Fibroblast of mammary gland (primary cell): ENCODE measurements around the gene TMEM131.
A peak's percentile ranks its signal among the peaks of the same experiment; 100 is the strongest.

ENCODE experiments used
- DNase-seq: peaks from one replicate; pipeline ENCODE4 v3.0.0-alpha.2; 2010; ENCODE audit warnings: low read depth
- H3K4me3 ChIP-seq: 2 replicates; pipeline ENCODE4 v1.5.1; 2011; ENCODE audit warnings: low read depth, mild to moderate bottlenecking, low read length, moderate library complexity; ENCODE audit not compliant: control insufficient read depth
- TF ChIP-seq, protein P1 (sequence below): conservative IDR thresholded peaks from 2 replicates; pipeline ENCODE4 v1.5.1; 2011; ENCODE audit warnings: low read depth, low read length, inconsistent platforms; ENCODE audit not compliant: control insufficient read depth, insufficient read depth

Gene TMEM131

DNA sequence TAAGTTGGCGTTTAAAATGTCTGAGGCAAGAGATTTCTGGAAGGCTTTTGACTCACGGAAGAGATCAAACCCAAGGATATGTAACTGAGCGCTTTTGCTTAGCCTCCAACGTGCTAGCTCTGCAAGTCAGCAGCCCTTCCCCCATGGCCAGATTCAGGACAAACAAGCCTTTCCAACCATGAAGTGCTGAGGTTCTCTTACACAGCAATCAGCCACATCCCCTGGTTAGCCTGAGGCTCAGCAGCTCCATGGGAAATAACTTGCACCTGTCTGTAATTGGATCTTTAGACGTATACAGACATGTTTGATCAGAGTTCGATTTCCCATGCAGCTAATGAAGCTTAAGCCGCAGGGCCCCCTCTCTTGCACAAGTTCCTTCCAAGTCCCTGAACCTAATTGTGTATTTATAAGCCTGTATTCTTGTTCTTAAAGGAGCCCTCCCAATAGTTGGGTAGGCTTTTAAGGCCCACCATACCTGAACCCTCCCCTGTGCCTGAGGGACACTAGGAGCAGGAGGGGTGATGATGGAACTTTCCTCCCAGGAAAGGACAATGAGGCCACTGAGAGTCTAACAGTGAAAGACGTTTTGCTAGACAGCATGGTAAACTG, 2.1 kb upstream of the TMEM131 start:
- H3K4me3 ChIP-seq = no peak overlapping the region
- TF ChIP-seq, protein P1, sequence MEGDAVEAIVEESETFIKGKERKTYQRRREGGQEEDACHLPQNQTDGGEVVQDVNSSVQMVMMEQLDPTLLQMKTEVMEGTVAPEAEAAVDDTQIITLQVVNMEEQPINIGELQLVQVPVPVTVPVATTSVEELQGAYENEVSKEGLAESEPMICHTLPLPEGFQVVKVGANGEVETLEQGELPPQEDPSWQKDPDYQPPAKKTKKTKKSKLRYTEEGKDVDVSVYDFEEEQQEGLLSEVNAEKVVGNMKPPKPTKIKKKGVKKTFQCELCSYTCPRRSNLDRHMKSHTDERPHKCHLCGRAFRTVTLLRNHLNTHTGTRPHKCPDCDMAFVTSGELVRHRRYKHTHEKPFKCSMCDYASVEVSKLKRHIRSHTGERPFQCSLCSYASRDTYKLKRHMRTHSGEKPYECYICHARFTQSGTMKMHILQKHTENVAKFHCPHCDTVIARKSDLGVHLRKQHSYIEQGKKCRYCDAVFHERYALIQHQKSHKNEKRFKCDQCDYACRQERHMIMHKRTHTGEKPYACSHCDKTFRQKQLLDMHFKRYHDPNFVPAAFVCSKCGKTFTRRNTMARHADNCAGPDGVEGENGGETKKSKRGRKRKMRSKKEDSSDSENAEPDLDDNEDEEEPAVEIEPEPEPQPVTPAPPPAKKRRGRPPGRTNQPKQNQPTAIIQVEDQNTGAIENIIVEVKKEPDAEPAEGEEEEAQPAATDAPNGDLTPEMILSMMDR = no peak
- no peak for DNase-seq

DNA sequence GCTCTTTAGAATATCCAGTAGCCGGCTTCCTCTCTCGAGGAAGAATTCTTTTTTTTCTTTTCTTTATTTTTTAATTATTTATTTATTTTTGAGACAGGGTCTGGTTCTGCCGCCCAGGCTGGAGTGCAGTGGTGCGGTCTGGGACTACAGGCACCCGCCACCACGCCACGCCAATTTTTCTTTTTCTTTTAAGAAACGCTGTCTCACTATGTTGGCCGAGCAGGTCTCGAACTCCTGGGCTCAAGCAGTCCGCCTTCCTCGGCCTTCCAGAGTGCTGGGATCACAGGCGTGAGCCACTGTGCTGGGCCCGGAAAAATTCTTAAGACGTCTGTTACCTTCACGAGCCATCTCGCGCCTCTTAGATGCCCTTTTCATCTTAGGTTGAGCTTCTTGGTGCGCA, 931 bp upstream of the TMEM131 start:
- TF ChIP-seq, protein P1 = no peak
- no peak for DNase-seq
- H3K4me3 ChIP-seq = peak overlapping the region; percentile 88

DNA sequence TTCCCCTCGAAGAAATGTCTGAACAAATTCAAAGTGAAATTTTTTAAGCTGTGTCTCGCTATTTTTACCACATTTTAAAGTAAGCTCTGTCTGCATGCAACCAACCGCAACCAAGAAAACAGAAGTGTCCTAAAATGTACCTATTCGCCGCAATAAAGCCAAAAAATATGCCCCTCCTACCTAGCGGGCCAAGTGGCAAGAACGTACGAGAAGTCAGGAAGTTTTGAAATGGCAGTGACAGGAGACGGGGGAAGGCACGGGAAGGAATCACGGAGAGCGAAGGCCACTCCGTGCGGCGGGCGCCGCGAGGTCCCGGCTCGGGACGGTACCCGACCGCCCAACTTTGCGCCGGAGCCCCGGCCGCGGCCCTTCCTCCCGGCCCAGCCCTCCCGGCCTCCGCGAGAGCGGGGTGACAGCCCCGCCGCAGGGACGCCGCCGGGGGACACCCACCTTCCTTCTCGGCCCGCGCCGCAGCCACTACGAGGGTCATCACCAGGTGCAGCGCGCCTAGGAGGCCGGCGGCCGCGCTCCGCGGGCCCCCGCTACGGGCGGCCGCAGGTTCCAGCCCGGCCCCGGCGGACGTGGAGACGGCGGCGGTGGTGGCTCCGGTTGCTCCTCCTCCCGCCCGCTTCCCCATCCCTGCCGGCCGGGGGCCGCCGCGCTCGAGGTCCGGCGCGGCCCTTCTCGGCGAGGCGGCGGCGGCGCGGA, 568 bp downstream of the TMEM131 start:
- TF ChIP-seq, protein P1 = no peak
- DNase-seq = peak; percentile 33
- peak overlapping the region; percentile 88 for H3K4me3 ChIP-seq

DNA sequence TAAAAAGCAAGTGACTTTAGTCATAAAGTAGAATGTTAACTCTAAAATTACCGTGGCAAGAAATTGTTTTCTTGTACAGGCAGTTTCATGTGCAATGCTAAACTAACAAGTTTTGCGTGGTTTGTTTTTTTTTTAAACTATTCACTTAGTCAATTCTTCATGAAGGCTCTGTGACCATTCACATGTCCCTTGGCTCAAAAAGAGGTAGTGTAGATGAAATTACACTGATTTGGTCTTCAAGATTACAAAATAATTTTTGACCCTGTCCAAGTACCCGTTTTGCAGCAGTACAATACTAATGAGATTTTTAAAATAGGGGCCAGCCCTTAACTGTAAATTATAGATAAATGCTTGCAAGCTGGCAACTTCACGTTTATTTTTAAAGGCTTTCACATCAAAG, 1.3 kb downstream of the TMEM131 start:
- peak overlapping the region; percentile 88 for H3K4me3 ChIP-seq
- TF ChIP-seq, protein P1 = no peak

DNA sequence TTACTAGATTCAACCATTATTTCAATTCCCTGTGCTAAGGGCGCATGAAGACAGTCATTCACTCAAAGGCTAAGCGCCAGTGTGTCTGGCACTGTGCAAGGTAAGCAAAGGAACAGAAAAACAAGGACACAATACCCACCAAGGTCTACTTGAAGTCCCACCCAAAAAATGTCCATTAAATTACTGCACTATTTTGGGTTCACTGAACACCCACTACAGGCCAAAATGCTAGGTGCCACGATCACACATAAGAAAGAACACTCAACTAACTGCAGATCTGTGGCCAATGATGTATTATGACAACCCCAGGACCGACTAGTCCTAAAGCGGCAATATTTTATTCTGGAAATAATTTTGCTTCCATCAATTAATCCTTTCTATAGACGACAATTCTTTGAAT, 1.8 kb downstream of the TMEM131 start:
- H3K4me3 ChIP-seq = peak overlapping the region; percentile 88
- TF ChIP-seq, protein P1 = no peak
- DNase-seq = no peak

More for the DNA sequence above, 1.3 kb downstream of the TMEM131 start:
- no peak for DNase-seq

DNA sequence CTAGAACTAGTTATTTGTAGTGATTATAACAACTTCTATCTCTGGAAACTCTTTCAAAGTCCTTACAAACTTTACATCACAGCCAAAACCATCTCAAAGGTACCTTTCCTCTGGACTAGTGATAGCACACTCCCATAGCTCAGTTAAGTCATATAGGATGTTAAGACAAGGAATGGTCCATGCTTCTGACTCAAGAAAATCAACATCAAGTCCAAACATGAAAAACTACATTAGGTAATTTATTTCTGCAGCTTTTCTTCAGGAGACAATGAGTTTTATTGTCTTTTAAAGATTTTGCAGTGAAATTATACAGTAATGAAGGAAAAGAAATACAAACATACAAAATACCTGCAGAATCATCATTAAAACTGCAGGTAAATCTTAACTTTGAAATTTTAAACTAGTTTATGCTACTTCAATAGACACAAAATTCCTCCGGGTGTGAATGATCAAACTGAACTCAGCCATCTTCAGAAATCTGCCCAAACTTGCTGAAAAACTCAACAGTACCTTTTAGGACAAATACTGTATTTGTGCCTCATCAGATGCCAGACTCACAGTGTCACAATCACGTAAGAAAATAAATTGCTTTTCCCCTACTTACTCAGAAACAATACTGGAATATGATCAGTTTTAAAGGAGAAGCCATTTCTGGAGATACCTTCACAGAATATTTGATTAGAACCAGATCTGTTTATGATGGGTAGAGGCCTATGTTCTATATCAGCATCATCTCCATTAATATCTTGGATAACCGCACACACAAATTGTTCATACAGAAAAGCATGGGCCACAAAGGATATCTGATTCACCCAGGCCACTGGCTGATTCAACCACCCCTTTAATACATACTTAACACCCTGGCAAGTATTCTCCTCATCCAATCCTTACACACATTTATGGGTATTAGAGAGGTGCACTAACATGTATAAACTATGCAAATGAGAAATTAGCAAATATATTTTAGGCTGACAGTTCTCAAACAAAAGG, 2.6 kb downstream of the TMEM131 start:
- peak; percentile 49 for DNase-seq
- TF ChIP-seq, protein P1 = no peak

More for the DNA sequence above, 2.6 kb downstream of the TMEM131 start:
- H3K4me3 ChIP-seq = peak overlapping the region; percentile 88
